Activated gamma-delta T cell treated with Interleukin-2 at 50 U/mL for 16 hours (primary cell): Measurements from ENCODE around the gene ULK1.

Experiments
- DNase-seq: peaks from one replicate; pipeline ENCODE4 v3.0.0-alpha.2; 2020

Gene ULK1

DNA sequence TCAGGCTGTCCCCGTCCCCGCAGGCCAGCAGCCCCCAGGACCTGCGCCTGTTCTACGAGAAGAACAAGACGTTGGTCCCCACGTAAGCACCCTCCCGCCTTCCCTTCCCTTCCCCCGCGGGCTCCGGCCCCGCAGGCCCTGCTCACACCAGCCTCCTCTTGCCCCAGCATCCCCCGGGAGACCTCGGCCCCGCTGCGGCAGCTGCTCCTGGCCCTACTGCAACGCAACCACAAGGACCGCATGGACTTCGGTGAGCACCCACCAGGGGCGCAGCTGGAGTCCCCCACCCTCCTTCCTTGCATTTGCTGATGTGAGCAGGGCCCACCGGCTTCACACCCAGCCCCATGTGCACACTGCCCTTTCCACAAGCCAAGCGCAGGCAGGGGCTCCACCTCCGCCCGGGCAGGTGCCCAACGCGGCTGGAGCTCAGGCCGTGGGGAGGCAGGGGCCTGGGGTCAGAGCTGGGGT, 15.4 kb downstream of the ULK1 start:
- DNase-seq, result no peak

DNA sequence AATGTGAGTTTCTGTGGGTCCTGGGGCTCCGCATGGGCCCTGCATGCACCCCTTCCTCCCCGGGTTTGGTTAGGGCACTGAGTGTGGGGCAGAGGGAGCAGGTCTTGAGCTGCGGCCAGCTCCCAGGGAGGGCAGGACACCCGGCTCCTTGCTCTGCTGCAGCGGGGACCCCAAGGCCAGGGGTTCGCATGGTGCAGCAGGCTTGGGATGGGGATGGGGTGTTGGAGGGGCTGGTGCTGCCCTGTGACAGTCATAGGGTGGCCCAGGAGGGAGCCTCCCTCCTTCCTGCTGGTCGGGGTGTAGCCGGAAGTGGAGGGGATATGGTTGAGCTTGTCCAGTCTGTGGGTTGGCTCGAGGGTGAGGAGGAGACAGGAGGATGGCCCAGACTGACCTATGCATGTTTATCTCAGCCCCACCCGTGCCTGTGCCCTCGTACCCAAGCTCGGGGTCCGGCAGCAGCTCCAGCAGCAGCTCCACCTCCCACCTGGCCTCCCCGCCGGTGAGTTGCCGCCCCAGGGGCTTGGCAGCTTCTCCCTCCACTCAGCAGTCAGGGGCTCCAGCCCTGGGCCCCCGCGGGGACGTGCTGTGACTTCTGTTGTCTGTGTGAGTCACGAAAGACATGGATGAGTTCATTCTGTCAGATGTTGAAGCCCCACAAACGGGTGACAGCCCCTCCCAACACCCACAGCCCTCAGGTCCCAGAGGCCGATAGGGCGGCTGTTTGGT, 16.0 kb downstream of the ULK1 start:
- no peak for DNase-seq

GRCh38 chr12:131911028-131911650, 16.7 kb downstream of the ULK1 start:
- no peak for DNase-seq

- no peak for DNase-seq
Observed at GRCh38 chr12:131911851-131912477, 17.5 kb downstream of the ULK1 start.

DNA sequence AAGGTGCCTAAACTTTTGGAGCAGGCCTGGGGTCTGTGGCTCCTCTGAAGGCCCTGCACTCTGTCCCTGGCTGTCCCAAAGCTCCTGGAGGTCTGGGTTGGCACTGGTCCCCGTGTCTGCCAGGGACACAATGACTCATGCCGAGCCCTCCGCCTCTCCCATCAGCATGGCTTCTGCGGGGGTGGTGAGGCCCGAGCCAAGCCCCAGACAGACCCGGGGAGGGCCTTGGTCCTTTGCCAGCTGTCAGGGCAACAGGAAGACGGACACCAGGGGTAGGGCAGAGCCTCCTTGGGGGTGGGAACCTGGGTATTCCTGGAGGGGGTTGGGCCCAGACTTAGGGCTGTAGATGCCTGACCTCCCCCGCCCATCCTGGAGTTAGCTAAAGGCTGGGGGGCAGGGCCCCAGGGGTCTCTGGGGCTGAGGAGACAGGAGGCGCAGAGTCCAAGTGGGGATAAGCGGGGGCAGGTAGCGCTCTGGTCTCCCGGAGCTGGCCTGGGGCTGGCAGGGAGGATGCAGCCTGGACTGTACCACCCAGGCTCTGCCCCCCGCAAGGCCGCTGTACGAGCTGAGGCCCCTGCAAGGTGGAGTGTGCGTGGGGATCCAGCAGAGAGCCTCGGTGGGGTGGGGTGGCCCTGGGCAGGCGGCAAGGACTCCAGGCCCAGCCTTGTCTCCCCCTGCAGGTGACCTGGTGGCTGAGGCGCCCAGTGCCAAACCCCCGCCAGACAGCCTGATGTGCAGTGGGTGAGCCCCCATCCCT, 18.3 kb downstream of the ULK1 start:
- DNase-seq, result no peak

DNA sequence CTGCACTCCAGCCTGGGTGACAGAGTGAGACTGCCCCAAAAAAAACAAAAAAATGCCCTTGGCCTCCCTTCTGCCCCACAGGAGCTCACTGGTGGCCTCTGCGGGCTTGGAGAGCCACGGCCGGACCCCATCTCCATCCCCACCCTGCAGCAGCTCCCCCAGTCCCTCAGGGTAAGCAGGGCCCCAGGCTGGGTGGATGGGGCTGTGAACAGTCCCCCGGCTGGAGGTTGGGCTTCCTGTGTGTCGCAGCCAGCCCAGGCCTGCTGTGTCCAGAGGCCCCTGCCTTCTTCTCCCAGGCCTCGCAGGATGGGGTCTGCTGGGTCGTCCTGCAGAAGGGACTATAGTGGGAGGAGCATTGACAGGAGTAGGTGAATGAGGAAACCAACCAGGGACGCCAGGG, 19.2 kb downstream of the ULK1 start:
- DNase-seq, result no peak

GRCh38 chr12:131914179-131914702, 19.8 kb downstream of the ULK1 start:
- DNase-seq, result no peak

GRCh38 chr12:131915000-131915689, 20.7 kb downstream of the ULK1 start:
- DNase-seq, result no peak

GRCh38 chr12:131915823-131916222, 21.4 kb downstream of the ULK1 start:
- no peak for DNase-seq

DNA sequence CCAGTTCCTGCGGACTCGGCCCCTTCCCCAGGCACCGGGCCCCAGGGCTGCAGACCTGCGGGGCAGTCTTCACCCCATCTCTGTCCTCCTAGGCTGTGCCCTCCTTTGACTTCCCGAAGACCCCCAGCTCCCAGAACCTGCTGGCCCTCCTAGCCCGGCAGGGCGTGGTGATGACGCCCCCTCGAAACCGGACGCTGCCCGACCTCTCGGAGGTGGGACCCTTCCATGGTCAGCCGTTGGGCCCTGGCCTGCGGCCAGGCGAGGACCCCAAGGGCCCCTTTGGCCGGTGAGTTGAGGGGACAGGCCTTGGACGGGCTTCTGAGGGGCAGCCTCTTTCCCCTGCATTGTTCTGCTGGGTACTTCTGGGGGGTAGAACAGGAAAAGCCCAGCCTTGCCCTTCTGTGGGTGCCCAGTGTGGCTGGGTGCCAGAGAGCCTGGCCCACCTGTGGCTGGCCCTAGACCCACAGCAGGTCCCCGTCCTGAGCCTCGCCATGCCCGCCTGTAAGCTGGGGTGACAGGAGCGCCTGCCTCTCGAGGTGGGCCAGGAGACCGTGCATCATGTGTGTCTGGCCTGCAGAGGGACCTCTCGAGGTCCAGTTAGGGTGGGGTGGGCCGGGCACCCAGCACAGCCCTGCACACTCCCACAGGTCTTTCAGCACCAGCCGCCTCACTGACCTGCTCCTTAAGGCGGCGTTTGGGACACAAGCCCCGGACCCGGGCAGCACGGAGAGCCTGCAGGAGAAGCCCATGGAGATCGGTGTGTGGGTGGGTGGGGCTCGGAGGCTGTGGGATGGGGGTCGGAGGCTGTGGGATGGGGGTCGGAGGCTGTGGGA, 22.1 kb downstream of the ULK1 start:
- DNase-seq, result no peak

DNA sequence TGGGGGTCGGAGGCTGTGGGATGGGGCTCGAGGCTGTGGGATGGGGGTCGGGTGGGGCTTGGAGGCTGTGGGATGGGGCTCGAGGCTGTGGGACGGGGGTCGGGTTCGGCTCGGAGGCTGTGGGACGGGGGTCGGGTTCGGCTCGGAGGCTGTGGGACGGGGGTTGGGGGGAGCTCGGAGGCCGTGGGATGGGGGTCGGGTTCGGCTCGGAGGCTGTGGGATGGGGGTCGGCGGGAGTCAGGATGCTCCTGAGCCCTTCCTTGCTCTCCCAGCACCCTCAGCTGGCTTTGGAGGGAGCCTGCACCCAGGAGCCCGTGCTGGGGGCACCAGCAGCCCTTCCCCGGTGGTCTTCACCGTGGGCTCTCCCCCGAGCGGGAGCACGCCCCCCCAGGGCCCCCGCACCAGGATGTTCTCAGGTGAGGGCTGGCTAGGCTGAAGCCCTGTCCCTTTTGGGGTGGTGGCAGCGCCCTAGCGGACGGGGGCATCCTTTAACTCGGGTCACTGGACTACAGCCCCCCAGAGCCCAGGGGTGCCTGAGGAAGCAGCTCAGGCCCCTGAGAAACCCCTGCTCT, 22.8 kb downstream of the ULK1 start:
- DNase-seq, result no peak

DNA sequence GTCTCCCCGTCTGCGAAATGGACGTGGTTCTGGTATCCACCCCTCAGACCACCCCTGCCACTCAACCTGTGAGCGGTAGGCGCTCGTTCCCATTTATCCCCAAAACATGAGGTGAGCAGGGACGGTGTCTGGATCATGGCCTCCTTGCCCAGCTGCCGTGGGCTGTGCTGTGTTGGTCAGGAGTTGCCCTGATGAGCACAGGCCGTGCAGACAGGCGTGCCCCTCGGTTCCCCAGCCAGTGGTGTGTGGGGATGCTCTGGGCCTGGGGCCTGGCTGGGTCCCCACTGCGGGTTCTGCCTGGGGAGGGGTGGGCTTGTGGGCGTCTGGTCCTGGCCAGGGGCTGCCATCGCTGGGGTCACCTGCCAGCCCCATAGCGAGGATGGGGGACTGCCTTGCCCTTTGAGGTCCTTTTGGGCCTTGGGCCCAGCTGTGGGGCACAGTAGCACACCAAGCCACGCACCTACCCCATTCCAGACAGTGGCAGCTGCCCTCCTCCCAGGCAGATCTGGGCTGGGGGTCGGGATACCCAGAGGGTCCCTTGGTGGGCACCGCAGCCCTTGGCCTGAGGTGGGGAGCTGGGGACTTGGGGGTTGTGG, 23.4 kb downstream of the ULK1 start:
- no peak for DNase-seq

DNA sequence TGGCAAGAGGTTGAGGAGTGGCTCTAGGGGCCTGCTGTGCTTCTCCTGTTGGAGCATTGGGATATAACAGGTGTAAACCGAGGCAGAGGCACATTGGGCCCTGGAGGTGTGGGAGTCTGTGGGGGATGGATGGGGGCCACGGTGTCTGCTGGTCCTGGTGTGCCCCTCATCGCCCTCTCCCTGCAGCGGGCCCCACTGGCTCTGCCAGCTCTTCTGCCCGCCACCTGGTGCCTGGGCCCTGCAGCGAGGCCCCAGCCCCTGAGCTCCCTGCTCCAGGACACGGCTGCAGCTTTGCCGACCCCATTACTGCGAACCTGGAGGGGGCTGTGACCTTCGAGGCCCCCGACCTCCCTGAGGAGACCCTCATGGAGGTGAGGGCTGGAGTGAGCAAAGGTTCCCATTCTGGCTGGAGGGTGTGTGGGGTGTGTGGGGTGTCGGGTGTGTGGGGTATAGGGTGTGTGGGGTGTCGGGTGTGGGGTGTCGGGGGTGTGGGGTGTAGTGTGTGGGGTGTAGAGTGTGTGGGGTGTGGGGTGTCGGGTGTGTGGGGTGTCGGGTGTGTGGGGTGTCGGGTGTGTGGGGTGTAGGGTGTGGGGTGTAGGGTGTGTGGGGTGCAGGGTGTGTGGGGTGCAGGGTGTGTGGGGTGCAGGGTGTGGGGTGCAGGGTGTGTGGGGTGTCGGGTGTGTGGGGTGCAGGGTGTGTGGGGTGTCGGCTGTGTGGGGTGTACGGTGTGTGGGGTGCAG, 24.1 kb downstream of the ULK1 start:
- DNase-seq, result no peak

GRCh38 chr12:131919051-131919347, 24.6 kb downstream of the ULK1 start:
- DNase-seq, result no peak

- no peak for DNase-seq
Observed at GRCh38 chr12:131919366-131920156, 25.1 kb downstream of the ULK1 start.

GRCh38 chr12:131920157-131920508, 25.7 kb downstream of the ULK1 start:
- DNase-seq, result no peak

GRCh38 chr12:131920902-131921840, 26.7 kb downstream of the ULK1 start:
- DNase-seq, result no peak
